DMS153 treated with DMSO at 0.1 percent for 48 hours (cell line): Measurements from ENCODE around the gene KATNB1.
"Not testable (repeated sequence)": the region's sequence is repeated elsewhere in the genome, so short reads cannot be mapped to it uniquely, and the experiment has no call there.

Source experiments
- DNase-seq: peaks from one replicate; lab custom pipeline; 2025; ENCODE audit not compliant: unreplicated experiment; lab: John Stamatoyannopoulos, UW

The KATNB1 gene

DNA sequence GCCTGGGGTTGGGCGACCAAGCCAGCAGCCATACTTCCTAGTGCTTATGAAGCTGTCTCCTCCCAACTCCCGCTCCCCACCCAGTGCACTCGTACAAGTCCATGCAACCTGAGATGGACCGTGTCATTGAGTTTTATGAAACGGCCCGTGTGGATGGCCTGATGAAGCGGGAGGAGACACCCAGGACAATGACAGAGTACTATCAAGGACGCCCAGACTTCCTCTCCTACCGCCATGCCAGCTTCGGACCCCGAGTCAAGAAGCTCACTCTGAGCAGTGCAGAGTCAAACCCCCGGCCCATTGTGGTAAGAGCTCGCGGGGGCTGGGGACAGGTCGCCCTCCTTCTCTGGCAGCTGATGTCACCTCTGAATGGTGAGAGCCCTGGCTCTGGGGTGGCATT is 11.0 kb upstream of the KATNB1 start:
- no peak for DNase-seq

DNA sequence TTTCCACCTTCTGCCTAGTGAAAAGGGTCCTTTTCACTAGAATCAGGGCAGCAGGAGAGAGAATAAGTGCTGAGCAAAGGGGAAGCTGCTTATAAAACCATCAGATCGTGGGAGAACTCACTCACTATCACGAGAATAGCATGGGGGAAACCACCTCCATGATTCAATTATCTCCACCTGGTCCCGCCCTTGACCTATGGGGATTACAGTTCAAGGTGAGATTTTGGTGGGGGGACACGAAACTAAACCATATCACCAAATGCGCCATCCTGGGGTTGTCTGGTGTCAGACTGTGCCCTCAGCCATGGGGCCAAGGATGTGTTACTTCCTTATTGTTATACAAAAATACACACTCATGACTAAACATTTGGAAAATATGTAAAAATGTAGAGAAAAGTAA is 10.4 kb upstream of the KATNB1 start:
- no peak for DNase-seq

DNA sequence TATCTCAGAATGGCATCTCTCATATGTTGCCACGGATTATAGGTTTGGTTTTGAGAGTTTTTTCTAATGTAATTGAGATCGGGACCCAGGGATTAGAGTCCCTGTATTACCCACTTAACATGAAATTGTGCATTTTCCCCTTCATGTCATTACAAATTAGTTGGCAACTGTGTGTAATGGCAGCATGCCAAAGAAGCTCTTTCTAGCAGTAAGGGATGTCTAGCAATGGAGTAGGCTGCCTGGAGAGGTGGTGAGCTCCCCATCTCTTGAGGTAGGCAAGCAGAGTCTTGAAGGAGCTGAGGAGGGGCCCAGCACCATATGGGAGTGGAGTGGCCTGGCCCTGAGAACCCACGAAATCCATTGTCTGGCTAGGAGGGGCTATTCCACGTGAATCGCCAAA is 10.0 kb upstream of the KATNB1 start:
- no peak for DNase-seq

DNA sequence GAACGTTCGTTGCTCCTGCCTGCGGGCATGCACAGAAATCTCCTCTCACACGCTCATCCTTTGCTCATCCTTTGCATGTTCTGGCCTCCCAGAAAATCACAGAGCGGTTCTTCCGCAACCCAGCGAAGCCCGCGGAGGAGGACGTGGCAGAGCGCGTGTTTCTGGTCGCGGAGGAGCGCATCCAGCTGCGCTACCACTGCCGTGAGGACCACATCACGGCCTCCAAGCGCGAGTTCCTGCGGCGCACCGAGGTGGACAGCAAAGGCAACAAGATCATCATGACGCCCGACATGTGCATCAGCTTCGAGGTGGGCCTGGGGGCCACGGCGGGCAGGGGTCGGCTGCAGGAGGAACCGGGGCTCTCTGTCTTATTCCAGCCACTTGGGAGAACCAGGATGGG is 9.6 kb upstream of the KATNB1 start:
- DNase-seq = no peak

DNA sequence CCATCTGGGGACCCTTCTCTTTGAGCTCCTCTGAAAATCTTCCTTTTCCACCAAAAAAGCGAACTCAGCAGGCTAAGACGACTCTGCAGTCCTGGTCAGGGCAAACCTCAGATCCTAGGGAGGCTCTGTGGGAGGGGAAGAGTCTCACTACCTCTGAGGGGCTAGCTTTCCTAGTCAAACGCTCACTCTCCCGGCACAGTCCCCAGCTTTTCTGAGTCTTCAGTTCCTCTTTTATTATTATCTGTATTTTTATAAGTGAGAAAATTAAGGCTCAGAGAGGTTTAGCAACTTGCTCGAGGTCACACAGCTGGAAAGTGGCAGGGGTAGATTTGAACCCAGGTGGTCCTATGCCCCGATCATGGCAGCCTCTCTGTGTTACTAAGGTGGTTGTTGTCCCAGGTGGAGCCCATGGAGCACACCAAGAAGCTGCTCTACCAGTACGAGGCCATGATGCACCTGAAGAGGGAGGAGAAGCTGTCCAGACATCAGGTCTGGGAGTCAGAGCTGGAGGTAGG is 9.1 kb upstream of the KATNB1 start:
- DNase-seq = no peak

DNA sequence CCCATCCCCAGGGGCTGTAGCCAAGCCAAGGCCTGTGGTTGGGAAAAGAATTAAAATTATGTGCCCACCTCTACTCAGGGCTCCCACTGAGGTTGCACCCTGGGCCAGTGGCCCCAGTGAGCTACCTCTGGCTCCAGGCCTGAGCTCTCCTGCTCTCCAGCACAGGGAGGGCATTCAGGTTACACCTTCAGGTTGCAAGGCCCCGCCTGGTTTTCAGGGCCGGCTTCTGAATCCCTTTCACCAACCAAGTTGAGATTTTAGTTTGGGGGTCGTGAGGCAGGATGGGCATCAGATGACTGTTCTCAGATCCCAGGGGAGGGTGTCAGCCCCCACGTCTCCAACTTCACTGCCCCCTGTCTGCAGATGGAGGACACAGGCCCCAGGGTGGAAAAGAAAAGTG is 8.0 kb upstream of the KATNB1 start:
- DNase-seq = no peak

DNA sequence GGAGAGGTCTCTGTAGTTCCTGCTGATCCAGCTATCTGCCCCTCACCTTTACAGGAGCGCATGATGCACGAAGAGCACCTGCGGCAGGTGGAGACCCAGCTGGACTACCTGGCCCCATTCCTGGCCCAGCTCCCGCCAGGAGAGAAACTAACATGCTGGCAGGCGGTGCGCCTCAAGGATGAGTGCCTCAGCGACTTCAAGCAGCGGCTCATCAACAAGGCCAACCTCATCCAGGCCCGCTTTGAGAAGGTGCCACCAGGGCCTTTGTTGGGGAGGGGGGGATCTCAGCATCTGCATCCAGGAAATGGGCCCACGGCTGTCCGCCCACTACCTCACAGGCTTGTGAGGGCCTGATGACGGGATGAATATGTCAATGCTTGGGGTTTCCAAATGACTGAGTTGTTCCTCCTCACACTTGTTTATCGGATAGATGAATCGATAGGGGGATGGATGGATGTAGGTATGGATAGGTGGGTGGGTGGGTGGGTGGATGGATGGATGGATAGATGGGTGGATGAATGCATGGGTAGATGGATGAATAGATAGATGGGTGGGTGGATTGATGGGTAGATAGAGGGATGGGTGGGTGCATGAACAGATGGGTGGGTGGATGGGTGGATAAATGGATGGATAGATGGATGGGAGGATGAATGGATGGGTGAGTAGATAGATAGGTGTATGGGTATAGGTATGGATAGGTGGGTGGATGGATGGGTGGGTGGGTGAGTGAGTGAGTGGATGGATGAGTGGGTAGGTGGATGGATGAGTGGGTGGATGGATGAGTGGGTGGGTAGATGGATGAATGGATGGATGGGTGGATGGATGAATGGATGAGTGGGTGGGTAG is 7.0 kb upstream of the KATNB1 start:
- no peak for DNase-seq

DNA sequence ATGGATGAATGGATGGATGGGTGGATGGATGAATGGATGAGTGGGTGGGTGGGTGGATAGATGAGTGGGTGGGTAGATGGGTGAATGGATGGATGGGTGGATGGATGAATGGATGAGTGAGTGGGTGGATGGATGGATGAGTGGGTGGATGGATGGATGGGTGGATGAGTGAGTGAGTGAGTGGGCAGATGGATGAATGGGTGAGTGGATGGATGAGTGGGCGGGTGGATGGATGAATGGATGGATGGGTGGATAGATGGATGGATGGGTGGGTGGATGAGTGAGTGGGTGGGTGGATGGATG is 6.4 kb upstream of the KATNB1 start:
- no peak for DNase-seq

DNA sequence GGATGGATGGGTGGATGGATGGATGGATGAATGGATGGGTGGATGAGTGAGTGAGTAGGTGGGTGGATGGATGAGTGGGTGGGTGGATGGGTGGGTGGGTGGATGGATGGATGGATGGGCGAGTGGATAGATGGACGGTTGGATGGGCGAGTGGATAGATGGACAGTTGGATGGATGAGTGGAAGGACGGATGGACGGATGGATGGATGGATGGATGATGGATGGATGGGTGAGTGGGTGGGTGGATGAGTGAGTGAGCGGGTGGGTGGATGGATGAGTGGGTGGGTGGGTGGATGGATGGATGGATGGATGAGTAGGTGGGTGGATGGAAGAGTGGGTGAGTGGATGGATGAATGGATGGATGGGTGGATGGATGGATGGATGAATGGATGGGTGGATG is 5.7 kb upstream of the KATNB1 start:
- DNase-seq = not testable (repeated sequence)

DNA sequence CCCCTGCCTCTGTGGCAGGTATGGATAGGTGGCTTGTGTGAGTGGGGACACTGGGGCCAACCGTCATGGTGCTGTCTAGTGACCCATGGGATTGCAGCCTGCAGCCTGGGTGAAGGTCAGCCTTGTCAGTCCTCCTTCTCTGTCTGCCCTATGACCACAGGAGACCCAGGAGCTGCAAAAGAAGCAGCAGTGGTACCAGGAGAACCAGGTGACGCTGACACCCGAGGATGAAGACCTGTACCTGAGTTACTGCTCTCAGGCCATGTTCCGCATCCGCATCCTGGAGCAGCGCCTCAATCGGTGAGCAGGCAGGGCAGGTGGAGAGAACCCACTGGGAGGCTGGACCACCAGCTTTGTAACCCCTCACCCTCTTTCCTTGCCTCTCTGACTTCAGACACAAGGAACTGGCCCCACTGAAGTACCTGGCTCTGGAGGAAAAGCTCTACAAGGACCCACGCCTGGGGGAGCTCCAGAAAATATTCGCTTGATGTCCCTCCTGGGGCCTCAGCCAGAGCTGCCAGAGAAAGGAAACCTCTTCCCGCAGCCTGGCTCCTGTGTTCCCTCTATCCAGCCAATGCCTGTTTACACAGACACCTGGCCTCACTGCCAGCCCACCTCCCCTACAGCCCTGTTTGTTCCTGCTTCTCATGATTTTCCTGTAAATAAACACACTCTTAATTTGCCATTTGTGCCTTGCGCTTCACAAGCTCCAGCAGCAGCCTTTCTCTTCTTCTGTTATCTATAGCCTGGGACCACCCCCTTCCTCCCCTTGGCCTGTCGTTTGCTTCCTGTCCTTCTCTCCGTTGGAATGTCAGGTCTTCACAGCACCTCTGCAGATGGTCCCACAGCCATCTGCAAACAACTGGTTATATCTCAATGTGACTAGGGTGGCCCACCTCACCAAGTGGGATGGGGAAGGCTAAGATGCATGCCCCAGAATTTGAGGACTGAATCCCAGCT is 4.5 kb upstream of the KATNB1 start:
- DNase-seq = no peak

DNA sequence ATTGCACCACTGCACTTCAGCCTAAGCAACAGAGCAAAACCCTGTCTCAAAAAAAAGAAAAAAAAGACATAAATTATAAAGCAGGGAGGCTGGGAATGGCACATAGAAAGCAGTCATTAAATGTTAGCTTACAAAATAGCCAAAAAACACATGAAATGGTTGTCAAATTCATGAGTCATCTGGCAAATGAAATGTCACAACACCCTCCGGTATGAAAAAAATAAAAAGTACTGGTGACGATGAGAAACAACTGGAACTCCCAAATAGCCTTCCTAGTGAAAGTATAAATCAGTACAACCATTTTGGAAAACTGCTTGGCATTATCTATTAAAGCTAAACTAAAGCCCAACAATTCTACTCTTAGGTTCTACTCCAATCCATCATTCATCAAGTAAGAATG is 3.5 kb upstream of the KATNB1 start:
- no peak for DNase-seq

DNA sequence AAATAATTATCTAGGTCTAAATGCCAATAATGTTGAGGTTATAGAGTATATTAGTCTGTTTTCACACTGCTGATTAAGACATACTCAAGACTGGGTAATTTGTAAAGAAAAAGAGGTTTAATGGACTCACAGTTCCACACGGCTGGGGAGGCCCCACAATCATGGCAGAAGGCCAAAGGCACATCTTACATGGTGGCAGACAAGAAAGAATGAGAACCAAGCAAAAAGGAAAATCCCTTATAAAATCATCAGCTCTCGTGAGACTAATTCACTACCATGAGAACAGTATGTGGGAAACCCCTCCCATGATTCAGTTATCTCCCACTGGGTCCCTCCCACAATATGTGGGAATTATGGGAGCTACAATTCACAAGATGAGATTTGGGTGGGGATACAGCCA is 2.9 kb upstream of the KATNB1 start:
- DNase-seq = no peak

DNA sequence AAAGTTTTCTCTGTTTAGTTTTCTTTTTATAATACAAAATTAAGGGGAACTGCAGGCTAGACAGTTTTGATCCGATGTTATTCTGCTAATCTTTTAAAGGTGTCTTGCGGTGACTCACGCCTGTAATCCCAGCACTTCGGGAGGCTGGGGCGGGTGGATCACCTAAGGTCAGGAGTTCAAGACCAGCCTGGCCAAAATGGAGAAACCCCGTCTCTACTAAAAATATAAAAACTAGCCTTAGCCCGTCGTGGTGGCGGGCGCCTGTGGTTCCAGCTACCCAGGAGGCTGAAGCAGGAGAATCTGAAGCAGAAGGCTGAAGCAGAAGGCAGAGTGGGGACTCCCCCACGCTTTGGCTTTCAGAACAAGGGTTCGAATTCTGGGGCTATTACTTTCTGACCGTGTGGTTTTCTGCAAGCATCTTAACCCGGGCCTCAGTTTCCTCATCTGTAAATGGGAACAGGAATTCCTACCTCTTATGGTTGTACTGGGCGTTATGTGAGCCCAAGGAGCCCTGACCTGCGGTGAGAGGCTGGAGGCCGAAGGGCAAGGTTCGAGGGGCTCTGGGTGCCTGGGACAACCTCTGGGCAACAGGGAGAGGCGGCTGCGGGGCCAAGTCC is 1.2 kb upstream of the KATNB1 start:
- no peak for DNase-seq

DNA sequence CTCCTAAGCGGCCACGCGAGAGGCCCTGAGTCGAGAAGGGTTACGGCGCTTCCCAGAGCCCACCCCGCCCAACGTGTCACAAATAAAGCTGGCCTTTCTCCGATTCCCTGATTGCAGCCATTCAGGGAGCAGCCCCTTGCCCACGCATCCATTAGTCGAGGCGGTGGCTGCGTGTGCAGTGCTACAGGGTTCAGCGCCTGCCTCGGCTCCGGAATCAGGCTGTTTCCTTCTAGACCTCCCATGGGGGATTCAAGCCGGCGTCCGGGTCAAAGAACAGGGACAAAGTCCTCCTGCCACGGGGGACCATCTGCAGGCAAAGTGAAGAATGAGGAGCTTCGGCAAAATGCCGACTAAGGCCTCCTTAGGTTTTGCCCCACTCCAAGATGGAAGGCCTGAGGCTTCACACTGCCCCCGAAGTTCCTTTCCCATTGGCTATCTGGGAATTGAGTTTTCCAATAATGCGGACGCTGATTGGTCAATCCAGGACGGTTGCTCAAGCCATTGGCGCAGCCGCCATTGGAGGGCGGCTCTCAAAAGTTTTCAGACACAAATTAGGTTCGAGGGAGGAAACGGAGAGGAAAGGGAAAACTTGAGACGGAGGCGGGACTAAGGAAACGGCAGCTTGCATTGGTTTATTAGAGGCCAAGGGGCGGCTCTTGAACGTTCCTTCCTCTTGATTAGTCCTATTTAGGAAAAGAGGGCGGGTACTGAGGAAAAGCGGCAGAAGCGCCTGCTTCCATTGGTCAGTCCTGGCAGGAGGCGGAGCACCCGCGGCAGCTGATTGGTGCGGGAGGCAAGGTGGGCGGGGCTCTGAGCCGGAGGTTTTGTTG is 430 bp upstream of the KATNB1 start:
- DNase-seq = peak; percentile 99

DNA sequence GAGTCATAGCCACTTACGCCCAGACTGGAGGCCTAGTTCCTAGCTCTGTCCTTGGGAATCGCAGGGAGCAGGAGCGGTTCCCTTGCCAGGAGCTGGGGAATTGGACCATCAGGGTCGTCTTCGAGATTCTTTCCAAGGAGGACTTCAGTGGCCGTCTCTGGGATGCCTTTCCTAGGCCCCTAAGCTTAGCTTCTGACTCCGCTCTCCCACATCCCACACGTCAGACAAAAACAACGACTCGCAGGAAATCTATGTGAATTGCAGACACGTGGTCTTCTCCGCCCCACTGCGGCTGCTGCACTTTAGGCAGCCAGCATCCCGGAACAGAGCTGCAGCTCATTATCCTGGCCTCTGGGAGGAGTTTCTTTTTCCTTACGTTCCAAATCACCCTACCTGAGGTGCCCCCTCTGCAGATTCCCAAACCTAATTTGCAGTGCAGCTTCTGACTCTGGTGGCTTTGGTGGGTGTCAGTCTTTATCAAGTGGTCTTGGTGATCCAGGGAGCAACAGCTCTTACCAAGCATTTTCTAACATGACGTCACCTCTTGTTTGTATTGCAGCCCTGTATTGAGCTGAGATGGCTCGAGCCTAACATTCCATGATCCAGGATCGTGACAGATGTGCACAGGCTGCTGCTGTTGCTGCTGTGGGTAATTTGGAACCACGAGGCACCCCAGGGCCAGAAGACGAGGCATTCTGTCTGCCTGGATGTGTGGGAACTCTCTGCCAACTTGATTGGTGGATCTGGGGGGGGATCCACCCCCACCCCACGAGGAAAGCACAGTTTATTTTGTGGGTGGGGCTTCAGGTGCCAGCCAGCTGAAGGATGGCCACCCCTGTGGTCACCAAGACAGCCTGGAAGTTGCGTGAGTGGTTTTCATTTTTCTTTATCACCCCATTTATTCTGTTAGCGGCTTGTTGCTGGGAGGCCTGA is 1.1 kb downstream of the KATNB1 start:
- DNase-seq = peak; percentile 46

DNA sequence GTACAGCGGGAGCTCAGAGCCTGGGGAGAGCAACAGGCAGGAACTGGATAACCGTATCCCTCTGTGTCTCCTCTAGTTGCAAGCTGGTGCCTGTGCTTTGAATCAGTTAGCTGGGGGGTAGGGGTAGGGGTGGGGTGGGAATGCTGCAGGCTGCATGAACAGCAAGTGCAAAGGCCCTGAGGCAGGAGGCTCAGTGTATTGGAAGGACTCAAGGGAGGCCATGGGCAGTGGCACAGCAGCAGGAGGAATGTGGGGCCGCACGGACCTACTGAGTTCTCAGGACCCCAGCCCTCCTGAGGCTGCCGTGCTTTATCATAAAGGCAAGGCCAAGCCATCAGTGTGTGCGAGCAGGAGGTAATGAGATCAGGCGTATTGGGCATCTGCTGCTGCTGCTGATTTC is 3.3 kb downstream of the KATNB1 start:
- no peak for DNase-seq

DNA sequence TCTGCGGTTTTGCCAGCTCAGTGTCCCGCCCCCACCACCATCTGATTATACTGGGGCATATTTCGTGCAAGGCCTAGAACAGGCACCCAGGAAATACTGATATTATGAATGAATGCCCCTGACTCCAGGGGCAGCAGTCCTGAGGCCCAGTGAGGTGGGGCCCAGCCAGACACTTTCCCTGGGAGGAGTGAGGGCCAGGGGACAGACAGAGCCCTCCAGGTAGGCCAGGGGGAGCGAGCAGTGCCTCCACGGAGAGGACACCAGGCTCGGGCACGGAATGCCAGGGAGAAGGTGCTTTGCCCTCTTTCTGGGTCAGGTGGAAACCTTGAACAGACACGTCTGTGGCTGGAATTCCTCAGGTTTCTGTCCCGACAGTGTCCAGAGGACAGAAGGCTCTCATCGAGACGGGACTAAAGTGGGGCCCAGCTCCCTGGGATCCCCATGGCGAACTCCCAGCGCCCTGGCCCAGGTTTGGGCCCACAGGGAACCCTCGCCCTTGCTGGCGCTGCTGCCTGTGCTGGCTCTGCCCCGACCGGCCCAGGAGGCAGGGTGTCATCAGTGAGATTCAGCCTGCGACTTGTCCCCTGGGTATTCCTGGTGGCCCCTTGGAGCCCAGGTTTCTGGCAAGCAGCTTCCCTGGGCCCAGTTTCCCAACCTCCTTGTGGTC is 4.3 kb downstream of the KATNB1 start:
- no peak for DNase-seq

DNA sequence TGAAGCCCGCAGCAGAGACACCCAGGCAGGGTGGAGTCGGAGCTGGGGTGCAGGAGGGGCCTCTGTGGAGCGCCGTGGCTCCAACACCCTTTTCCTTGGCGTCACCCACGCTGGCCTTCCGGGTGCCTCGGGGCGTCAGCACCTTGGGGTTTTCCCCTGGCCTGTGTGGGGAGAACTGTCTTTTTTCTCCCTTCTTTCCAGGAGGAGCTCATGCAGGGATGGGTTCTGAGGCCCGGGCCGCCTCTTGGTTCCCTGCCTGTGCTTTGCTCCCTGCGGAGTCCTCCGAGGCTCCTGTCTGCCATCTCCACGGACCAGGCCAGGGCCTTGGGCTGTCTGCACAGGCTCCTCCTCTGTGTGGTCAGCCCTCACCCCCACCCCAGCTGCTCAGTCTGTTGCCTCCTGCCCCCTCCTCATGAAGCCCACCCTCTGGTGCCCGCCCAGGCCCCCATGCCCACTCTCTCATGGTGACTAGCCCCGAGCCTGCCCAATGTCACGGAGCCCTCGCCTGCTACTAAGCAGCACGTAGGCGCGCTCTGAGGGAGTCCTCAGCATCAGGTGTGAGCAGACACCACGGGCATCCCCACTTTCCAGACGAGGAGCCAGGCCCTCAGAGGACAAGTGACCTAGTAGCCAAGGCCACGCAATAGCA is 5.0 kb downstream of the KATNB1 start:
- no peak for DNase-seq
